ENCODE measurements around the gene CLCN7. TPM values are rescaled to one million over a fixed set of nuclear protein-coding genes. Genes with fewer than 3 reads are reported as not detected.
"Not testable (repeated sequence)": the region's sequence is repeated elsewhere in the genome, so short reads cannot be mapped to it uniquely, and the experiment has no call there.

The CLCN7 gene
- total RNA-seq, 2 experiments from 2014 or later = 52.3 to 53.8 TPM

DNA sequence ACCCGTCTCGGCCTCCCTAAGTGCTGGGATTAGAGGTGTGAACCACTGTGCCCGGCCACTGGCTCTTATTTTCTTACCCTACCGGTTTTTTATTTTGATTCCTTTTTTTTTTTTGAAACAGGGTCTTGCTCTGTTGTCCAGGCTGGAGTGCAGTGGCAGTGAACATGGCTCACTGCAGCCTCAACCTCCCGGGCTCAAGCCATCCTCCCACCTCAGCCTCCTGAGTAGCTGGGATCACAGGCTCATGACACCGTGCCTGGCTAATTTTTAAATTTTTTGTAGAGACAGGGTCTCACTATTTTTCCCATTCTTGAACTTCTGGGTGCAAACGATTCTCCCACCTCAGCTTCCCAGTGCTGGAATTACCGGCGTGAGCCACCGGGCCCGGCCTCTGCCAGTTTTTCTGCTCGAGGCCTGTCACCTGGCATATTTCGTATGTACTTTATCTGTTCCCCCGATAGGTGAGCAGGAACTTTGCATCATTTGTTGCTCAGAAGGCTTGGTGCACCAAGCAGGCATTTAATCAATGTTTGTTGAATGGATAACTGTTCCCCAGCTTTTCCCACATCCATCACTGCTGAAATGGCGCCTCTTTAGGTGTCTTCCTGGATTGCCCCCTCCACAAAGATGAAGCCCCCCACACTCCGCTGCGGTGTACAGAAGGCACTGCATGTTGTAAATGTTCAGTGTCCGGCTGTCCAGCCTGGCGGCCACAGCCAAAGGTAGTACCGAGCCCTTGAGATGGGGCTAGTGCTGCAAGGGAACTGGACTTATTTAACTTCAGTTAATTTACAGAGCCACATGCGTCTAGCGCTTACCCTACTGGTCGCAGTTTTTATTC, 17.5 kb upstream of the CLCN7 start:
- POLR2A ChIA-PET = interaction anchor here (0.6 to 1.8 kb wide), 3 partner anchors 16 to 72 kb away, joined by 3 to 10 read pairs (median 8); partner anchors contain the start of gene UQCC4
- CTCF ChIA-PET = interaction anchor here (0.7 to 1.2 kb wide), 3 partner anchors 39 to 112 kb away, joined by 3 to 5 read pairs (median 3); no protein-coding TSS in a partner anchor

DNA sequence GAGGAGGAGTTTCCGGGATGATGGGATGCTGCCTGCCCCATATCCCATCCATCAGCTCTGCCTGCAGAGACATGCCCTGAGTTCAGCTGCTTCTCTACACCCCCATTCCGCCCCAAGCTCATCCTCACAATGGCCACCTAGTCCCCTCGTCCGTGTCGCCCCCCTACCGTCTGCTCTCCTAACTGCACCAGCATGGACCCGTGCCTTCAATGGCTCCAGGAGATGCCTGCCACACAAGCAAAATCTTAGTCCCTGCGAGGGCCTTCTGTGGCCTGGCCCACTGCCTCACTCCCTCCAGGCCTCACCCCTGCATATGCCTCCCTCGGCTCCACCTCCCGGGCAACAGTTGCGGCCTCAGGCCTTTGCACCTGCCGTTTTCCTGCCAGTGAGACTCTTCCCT, 16.5 kb upstream of the CLCN7 start:
- ChIA-PET POLR2A (no interaction called here), CTCF (interaction anchor here (0.7 kb wide), 1 partner anchor 40 kb away, joined by 3 read pairs; no protein-coding TSS in a partner anchor)

DNA sequence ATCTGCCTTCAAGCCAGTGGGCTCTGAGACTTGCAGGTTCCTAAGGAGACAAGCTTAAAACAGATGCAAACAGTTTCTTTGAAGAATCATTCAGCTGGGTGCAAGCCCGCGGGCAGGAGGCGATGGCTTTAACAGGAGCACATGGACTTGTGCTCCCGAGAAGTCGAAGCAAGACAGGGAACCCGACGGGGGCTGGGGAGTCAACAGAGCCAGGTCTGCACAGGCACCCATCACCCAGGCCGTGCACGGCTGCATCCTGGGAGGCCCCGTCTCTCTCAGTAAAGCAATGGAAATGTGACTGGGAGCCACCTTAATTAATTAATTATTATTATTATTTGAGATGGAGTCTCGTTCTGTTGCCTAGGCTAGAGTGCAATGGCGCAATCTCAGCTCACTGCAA, 14.2 kb upstream of the CLCN7 start:
- ChIA-PET CTCF (no interaction called here), POLR2A (no interaction called here)

DNA sequence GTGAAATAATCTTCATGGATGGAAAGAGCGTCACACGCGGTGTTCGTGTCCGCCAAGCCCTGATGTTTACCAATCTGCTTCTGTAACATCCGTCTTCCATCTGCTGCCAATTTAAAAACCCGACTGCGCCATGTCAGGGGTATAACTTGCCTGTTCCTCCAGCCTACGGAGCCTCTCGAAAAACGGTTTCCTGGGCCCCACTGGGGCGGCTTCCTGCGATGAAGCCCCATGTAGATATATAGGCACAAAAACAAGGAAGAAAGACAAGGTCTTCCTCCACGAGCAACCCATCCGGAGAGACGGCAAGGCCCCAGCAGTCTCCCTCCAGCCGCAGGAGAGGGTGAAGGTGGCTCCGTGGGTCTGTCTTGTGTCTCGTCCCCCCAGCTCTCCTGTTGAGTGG, 13.8 kb upstream of the CLCN7 start, which contains the start of gene PTX4:
TSS of gene PTX4 (minus strand) at position 326 of the 400 bp plus-strand sequence. CDS start at position 291, 35 bp downstream.
- POLR2A ChIA-PET = no interaction called here
- CTCF ChIA-PET = no interaction called here

DNA sequence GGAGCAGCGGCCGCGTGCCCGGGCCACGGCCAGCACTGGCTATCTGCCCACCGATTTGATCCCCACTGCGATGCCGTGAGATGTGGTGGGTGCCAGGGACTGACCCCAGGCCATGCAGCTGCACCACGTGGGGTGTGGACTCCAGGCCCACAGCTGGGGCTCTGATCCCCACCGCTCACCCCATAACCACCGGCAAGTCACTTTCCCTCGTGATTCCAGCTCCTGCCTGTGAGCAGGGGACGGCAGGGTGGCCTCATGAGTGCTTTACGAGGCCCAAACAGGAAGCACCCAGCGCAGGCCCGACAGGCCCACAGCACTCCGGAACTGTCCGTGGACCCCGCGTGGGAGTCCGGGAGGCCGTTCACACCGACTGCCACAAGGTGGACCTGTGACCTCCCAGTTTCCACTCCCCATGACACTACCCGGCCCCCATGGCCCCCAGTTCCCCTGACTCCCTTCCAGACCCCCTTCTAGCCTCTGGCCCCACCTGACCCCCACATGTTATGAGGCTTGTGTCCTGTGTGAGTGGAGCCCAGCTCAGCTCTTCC, 13.3 kb upstream of the CLCN7 start:
- ChIA-PET CTCF (no interaction called here), POLR2A (no interaction called here)

DNA sequence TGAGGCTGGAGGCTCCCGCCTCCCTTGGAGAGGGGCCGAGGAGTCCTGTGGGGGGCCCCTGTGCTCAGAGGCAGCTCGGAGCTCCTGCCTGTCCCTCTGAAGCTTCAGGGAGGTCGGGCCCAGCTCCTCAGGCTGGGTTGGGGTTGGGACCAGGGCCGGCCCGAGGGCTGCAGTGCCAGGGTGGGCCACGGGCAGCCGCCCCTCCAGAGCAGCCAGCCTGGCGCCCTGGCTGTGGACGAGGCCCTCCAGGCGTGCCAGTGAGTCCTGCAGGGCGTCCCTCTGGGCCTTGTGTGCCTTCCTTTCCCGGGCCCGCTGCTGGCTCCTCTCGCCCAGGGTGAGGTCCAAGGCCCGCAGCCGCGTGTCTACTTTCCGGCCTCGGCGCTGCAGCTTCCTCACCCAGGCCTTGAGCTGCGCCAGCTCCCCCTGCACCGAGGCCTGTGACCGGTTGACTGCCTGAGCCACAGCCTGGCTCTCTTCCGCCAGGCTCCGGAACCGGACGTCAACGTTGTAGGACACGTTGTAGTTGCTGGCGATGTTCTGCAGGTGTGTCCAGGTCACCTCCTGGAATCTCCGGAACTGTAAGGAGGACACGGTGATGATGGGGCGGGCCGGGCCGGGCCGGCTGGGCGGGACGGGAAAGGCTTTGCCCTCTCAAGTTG, 12.7 kb upstream of the CLCN7 start:
- POLR2A ChIA-PET = no interaction called here
- CTCF ChIA-PET = no interaction called here

DNA sequence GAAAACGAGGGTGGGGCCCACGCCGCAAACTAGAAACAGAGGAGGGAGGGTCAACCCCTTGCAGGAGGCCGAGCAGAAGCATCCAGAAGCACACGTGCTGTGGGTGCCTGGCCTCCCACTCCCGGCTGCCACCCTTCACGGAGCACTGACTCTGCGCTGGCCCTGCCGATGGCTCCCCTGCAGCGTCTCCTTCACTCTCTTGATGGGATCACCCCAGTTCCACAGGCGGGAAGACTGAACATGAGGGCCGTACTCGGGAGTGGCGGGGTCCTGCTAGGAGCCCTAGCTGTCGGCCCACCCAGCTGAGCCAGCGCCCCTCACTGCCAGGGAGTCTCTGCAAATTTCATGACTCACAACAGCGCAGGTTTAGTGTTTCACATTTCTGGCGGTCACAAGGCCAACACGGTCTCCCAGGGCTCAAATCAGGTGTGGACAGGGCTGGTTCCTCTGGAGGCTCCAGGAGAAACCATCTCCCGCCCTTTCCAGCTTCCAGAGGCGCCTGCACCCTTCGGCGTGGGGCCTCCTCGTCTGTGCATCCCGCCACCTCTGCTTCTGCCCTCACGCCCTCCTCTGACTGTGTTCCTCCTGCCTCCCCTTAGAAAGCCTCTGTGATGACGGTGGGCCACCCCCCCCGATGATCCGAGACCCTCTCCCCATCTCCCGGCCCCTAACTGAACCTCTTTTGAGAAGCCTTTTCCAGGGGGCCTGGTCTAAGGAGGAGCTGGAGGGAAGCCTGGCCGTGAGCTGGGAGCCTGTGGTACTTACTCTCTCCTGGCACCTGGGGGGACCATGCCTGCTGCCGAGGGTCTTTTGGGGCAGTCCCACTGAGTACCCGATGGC, 11.9 kb upstream of the CLCN7 start:
- ChIA-PET POLR2A (no interaction called here), CTCF (interaction anchor here (1.2 kb wide), 1 partner anchor 92 kb away, joined by 3 read pairs; no protein-coding TSS in a partner anchor)

DNA sequence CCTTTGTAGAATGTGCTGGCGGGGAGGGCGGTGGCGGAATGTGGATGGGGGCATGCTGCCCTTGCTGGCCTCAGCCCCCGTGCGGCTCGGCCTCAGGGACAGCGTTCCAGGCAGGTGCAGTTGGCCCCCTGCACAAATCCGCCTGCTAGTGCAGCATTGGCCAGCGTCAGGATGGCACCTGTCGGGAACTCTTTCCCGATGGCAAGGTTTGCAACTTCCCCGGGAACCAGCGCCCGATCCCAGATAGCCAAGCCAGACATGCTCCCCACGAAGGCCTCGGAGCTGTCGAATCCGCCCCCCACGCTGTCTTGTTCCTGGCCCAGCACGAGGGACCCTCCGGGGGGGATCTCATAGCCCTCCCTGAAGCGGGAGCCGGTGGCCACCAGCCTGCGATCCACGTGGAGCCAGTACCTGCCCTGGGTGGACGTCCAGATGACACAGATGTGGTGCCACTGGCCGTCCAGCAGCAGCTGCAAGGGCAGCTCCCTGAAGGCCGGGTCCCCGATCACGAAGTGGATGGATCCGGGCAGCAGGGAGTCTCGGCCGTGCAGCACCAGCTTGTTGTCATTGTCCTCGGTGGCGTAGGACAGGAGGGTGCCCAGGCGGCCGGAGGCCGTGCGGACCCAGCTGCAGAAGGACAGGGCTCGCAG, 11.1 kb upstream of the CLCN7 start:
- POLR2A ChIA-PET = no interaction called here

DNA sequence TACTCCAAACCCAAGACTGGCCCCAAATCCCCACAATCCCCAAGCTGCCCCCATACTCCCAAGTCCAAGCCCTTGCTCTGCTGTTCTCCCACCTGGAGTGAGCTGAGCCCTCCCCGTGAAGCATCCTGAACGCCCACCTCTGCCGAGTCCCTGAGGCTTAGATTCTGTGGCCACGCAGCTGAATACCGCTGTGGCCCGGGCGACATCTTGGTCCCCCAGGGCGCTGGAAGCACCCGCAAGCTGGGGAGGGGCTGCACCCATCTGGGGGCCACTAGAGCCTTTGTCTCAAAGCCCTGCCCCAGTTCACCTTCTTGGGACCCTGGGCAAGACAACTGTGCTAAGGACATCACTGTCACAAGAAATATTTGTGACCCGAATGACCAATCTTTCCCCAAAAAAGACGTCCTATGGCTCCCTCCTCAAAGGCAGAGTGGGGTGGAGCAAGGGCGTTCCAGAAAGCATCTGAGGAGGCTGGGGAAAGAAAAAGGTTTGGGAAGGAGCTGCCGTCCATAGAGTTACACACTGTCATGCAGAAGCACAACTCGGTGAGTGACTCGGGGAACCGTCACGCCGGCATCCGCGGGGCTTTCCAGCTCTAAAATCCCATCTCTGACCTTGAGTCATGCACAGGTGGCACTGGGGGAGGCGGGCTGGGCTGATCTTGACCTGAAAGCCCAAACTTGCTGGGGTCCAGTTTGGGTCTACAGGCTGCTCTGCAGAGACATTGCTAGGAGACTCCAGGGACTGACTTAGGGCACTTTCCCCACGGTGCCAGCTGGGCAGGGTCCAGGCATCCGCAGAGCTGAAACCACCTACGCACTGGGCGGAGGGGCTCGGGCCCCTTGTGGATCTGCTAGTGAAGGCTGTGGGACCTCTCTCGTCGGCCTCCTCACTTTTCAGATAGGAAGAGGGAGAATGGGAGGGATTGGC, 7.3 kb upstream of the CLCN7 start:
- POLR2A ChIA-PET = interaction anchor here (0.6 kb wide), 1 partner anchor 47 kb away, joined by 8 read pairs; no protein-coding TSS in a partner anchor
- CTCF ChIA-PET = no interaction called here

More for the DNA sequence above, 11.1 kb upstream of the CLCN7 start:
- CTCF ChIA-PET = interaction anchor here (1.2 kb wide), 1 partner anchor 93 kb away, joined by 3 read pairs; no protein-coding TSS in a partner anchor

DNA sequence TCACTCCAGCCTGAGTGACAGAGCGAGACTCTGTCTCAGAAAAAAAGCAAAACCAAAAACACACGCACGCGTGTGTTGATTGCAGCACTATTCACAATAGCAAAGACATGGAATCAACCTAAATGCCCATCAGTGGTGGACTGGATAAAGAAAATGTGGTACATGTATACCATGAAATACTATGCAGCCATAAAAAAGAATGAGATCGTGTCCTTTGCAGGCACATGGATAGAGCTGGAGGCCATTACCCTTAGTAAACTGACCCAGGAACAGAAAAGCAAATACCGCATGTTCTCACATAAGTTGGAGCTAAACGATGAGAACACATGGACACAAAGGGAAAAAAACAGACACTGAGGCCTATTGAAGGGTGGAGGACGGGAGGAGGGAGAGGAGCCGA, 4.1 kb upstream of the CLCN7 start:
- CTCF ChIA-PET, POLR2A ChIA-PET: not testable (repeated sequence)

DNA sequence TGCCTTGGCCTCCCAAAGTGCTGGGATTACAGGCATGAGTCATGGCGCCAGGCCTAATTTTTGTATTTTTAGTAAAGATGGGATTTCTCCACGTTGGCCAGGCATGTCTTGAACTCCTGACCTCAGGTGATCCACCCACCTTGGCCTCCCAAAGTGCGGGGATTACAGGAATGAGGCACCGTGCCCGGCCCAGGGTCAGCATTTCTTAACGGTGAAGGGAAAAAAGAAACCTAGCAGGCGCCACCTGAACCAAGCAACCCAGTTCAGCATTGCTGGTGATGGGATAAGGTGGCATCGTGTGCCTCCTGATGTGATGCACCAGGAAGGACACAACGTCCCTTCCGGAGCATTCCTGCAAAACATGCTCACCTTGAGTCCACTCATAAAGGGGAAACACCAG, 2.2 kb upstream of the CLCN7 start:
- CTCF ChIA-PET = no interaction called here
- POLR2A ChIA-PET = interaction anchor here (0.7 to 0.9 kb wide), 2 partner anchors 15 to 111 kb away, joined by 6 to 10 read pairs; no protein-coding TSS in a partner anchor

DNA sequence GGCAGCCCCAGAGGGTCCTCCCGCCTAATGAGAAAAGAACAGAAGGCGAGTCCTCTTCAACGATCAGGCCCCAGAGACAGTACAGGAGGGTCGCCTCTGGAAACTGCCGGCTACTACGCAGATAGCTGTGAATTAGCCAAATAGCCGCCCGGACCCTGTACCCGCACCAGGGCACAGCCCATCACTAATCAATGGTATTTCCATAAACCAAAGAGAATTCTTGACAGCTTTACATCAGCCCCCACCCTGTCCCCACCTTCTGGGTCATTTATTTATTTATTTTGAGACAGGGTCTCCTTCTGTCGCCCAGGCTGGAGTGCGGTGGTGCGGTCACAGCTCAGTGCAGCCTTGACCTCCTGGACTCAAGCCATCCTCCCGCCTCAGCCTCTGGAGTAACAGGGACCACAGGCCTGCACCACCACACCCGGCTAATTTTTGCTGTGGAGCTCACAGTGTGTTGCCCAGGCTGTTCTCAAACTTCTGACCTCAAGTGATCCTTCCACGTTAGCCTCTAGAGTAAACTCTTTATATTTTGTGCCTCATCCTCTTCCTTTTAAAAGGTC, 805 bp upstream of the CLCN7 start:
- CTCF ChIA-PET = no interaction called here
- POLR2A ChIA-PET = interaction anchor here (0.5 to 0.6 kb wide), 2 partner anchors 13 to 308 kb away, joined by 3 to 11 read pairs; no protein-coding TSS in a partner anchor

DNA sequence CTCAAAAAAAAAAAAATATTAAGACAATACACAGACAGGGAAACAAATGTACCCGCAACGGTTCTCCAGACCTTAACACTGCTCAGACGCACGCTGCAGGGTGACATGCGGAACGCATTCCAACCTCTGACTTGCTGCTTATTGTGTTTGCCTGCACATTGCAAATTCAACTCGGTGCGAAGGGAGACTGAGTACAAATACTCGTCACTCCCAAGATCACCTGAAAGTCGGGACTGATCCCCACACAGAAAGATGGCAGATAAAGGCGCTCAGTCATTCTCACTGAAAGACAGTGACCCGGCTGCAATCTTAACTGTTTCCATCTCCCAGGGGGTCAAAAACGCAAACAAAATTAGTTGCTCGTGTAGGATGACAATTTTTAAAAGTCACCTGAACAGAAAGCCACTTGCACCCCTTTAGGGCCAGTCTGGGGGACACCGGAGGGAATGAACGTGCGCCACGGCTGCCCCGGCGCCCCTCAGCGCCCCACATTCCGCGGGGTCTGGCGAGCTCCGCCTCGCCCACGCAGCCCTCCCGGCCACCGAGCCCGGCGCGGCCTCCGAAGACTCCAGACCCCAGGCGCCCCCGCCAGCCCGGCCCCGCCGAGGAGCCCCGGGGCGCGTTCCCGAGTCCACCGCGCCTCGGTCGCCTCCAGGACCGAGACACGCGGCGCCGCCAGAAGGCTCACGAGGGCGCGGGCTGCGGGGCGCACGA, 589 bp downstream of the CLCN7 start:
- ChIA-PET CTCF (interaction anchor here (0.6 kb wide), 1 partner anchor 57 kb away, joined by 3 read pairs; no protein-coding TSS in a partner anchor), POLR2A (interaction anchor here (0.6 kb wide), 1 partner anchor 231 kb away, joined by 5 read pairs; no protein-coding TSS in a partner anchor)

DNA sequence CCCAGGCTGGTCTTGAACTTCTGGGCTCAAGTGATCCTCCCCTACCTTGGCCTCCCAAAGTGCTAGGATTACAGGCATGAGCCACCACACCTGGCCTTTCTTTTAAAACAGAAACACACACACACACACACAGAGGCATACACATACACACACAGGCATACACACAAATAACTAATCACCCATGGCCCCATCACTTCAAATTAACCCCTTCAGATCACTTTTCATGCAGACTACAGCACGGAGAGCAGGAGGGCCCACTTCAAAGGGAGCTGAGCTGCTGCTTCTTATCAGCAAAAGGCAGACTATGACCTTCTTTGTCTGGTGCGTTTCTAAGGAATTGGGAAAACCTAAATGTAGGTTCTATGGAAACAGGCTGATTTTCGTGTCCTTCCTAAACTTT, 1.9 kb downstream of the CLCN7 start:
- POLR2A ChIA-PET = no interaction called here
- CTCF ChIA-PET = interaction anchor here (0.6 to 0.7 kb wide), 2 partner anchors 11 to 42 kb away, joined by 3 read pairs; partner anchors contain the start of gene PERCC1

DNA sequence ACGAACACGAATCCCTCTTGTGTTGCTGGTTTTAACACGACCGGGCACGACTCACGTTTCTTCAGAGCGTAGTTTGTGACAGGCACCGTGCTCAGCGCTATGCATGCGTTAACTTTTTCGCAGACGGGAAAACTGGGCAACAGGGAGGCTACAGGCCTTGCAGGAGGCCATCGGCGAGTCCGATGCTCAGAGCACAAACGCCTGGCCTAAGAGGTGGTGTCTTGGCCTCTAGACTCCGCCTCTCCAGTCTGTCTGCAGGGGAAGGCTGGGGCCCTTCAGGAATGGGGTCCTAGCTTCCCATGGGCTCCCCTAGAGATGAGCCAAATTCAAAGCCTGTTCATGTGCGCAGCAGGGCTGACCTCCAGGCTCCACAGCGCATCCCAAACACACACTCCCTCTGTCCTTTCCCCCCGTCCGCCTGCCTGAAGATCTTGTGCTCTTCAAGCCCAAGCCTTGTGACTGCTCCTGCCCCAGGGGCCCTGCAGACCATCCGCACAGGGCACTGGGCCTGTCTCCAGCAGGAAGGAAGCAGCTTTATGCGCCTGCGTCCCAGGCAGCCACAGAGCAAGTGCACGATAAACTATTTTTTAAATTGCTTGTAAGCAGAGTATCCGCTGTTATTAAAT, 3.1 kb downstream of the CLCN7 start:
- ChIA-PET POLR2A (no interaction called here), CTCF (no interaction called here)

DNA sequence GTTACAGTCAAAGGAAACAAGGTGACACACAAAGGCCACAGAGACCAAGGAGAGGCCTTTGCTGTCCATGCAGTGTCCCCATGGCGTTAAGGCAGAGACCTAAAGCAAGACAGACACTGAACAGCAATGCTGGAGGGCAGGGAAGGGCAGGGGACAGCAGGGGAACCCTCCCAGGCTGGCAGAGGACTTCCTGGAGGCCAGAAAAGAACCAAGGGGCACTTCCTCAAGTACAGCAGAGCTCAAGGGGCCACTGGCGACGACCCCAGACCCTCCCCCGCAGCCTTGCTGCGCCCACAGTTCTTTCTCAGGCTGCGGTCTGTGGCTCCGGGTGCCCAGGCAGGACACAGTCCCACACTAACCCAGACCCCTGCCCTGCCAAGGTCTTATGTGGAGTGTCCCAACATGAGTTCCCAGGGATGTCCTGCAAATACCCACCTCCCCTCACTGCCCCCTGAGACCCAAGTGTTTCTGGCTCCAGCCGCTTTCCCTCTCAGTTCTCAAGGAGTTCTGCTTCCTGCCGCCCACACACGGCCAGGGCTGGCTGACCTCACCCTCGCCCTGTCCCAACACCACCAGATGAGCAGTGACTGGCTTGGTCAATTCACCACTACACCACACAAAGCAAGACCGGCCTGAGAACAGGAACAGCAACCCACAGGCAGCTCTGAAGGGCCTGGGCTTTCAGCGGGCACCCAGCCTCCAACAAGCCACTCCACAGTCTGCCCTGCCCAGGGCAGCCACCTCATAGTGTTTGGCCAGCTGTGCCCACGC, 4.2 kb downstream of the CLCN7 start:
- ChIA-PET CTCF (no interaction called here), POLR2A (no interaction called here)

Measured in activated CD8-positive, alpha-beta memory T cell treated with anti-CD3 and anti-CD28 coated beads for 36 hours (primary cell).